T-helper 22 cell (primary cell): ENCODE measurements around the gene TMEM242.
A peak's percentile ranks its signal among the peaks of the same experiment; 100 is the strongest.
"Not testable (repeated sequence)": the region's sequence is repeated elsewhere in the genome, so short reads cannot be mapped to it uniquely, and the experiment has no call there.

ENCODE experiments used
- DNase-seq: peaks from one replicate; pipeline ENCODE4 v3.0.0-alpha.2; 2020; ENCODE audit warnings: low read depth

TMEM242 gene

GRCh38 chr6:157323255-157323965, at the start of gene TMEM242:
Gene TMEM242 (minus strand): TSS chr6:157323519. CDS start chr6:157323499, 20 bp downstream.
- peak; percentile 61 for DNase-seq

- no peak for DNase-seq
Measured at GRCh38 chr6:157372501-157373280, 49.4 kb upstream of the TMEM242 start.

- no peak for DNase-seq
Measured at GRCh38 chr6:157370755-157371154, 47.4 kb upstream of the TMEM242 start.

GRCh38 chr6:157368359-157369049, 45.2 kb upstream of the TMEM242 start:
- no peak for DNase-seq

- DNase-seq: no peak
Measured at GRCh38 chr6:157366648-157367047, 43.3 kb upstream of the TMEM242 start.

GRCh38 chr6:157364705-157365104, 41.4 kb upstream of the TMEM242 start:
- no peak for DNase-seq

- DNase-seq: no peak
Measured at GRCh38 chr6:157361886-157362285, 38.6 kb upstream of the TMEM242 start.

GRCh38 chr6:157358287-157358686, 35.0 kb upstream of the TMEM242 start:
- no peak for DNase-seq

GRCh38 chr6:157346373-157346772, 23.1 kb upstream of the TMEM242 start:
- DNase-seq: no peak

GRCh38 chr6:157343732-157344131, 20.4 kb upstream of the TMEM242 start:
- DNase-seq: no peak

GRCh38 chr6:157339432-157339831, 16.1 kb upstream of the TMEM242 start:
- DNase-seq: no peak

GRCh38 chr6:157337751-157338150, 14.4 kb upstream of the TMEM242 start:
- DNase-seq: no peak

- DNase-seq: not testable (repeated sequence)
Measured at GRCh38 chr6:157337276-157337675, 14.0 kb upstream of the TMEM242 start.

GRCh38 chr6:157335829-157336228, 12.5 kb upstream of the TMEM242 start:
- no peak for DNase-seq

- no peak for DNase-seq
Measured at GRCh38 chr6:157333956-157334355, 10.6 kb upstream of the TMEM242 start.

GRCh38 chr6:157333537-157333936, 10.2 kb upstream of the TMEM242 start:
- DNase-seq: no peak

GRCh38 chr6:157332813-157333212, 9.5 kb upstream of the TMEM242 start:
- DNase-seq: no peak

- no peak for DNase-seq
Measured at GRCh38 chr6:157330831-157331230, 7.5 kb upstream of the TMEM242 start.

- DNase-seq: no peak
Measured at GRCh38 chr6:157329829-157330228, 6.5 kb upstream of the TMEM242 start.

GRCh38 chr6:157328108-157328692, 4.9 kb upstream of the TMEM242 start:
- no peak for DNase-seq

GRCh38 chr6:157326979-157327378, 3.7 kb upstream of the TMEM242 start:
- no peak for DNase-seq

- DNase-seq: no peak
Measured at GRCh38 chr6:157325069-157325805, 1.9 kb upstream of the TMEM242 start.
